Putamen (tissue), 1 donor: Measurements from ENCODE around the gene B3GNT5.
"Not testable (repeated sequence)": the region's sequence is repeated elsewhere in the genome, so short reads cannot be mapped to it uniquely, and the experiment has no call there.

Source experiments
- DNase-seq: peaks from one replicate; pipeline ENCODE4 v3.0.0-alpha.2; 2016; ENCODE audit warnings: low spot score

B3GNT5 gene

DNA sequence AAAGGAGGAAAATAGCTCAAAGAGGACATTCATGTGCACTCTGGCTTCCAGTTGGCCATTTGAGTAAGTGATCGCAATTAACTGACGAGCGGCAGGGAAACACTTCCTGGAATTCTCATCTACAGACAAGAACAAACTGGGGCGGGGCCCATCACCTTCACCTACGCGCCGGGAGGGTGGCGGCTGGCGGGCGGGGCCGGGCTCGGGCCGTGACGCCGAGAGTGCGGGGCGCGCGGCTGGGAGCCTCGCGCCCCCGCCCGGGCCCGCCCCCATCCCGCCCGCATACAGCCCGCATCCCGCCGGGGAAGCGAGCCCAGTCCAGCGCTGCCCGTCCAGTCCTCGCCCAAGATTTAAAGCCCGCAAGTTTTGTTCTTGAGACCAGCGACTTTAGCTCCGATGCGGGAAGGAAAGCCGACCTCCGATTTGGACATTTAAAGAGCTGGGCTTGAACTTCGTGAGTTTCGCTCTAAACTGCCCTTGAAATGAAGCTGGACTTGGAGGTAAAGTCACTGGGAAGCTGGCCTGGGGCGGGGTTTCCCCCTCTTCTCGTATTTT is at the start of gene B3GNT5:
B3GNT5 (plus strand) TSS at position 281 of the 555 bp plus-strand sequence. CDS start 16,546 bp downstream, outside the sequence.
- DNase-seq: no peak

GRCh38 chr3:183203670-183204069 is 49.4 kb upstream of the B3GNT5 start:
- DNase-seq: no peak

DNA sequence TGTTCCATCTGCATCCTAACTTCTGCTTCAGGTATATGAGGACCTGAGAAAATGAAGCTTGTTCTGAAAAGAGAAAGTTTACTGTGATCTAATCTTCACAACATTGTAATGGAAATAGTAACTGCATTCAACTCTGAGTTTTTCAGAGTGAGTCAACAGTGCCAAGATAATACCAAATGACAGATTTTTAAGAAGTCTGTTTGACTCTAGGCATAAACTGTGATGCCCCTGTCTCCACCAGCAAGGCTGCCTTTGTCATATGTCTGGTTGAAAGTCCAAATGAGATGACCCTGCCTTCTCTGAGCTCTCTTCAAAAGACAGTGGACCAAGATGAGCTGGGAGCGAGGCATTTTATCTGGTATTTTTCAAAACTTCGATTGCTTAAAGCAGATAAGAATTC is 44.8 kb upstream of the B3GNT5 start:
- no peak for DNase-seq

DNA sequence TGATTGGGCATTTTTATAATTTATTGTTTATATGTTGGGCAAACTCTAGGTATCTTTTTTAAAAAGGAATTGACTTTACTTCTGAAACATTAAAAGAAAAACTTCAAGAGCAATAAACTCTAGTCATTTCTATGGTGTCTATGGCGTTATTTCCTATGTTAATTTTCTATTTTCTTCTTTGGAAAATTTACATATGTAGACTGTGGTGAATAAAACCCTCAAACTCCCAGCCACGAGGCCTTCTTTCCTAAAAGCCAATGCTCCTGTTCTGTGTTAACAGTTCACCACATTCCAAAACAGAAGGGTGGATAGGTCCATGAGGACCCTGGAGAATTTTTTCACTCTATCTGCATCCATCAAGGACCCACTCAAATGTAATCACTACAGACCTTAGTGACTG is 44.3 kb upstream of the B3GNT5 start:
- no peak for DNase-seq

DNA sequence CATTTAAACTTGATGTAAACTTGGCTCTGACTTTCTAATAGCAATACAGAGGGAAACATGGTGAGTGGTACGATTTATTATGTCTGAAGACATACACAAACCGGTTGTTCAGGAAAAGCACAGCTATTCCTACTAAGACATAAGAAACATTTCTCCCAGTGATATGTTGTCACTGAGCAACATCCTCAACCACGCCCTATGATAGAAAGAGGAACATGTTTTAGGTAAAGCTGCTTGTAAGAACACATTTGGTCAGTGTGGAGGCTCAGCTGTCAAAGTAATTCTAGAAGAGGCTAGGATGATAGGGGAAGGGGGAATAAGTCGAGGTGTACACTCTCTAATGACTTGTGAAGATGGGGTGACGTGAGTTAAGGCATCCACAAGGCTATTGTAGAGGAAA is 42.7 kb upstream of the B3GNT5 start:
- no peak for DNase-seq

GRCh38 chr3:183210862-183211341 is 42.2 kb upstream of the B3GNT5 start:
- no peak for DNase-seq

DNA sequence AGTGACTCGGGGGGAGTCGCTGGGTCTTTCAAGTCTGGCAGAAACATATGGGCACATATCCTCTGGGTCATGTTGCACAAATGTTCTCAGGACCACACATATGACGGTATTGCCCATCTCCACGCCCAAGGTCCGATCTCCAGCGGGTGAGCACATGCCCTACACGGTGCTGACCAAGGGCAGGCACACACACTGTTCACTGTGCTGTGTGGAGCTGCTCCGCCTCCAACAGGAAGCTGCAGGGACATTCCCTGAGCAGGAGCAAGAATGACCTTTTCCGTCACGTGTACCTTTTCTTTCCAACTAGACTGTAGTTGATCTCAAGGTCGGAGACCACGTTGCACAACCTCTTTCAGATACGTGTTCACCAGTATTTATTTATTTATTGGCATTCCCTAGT is 41.7 kb upstream of the B3GNT5 start:
- no peak for DNase-seq

GRCh38 chr3:183212096-183212495 is 41.0 kb upstream of the B3GNT5 start:
- DNase-seq: no peak

- peak; percentile 41 for DNase-seq
These were observed 40.5 kb upstream of the B3GNT5 start for GRCh38 chr3:183212565-183212964.

DNA sequence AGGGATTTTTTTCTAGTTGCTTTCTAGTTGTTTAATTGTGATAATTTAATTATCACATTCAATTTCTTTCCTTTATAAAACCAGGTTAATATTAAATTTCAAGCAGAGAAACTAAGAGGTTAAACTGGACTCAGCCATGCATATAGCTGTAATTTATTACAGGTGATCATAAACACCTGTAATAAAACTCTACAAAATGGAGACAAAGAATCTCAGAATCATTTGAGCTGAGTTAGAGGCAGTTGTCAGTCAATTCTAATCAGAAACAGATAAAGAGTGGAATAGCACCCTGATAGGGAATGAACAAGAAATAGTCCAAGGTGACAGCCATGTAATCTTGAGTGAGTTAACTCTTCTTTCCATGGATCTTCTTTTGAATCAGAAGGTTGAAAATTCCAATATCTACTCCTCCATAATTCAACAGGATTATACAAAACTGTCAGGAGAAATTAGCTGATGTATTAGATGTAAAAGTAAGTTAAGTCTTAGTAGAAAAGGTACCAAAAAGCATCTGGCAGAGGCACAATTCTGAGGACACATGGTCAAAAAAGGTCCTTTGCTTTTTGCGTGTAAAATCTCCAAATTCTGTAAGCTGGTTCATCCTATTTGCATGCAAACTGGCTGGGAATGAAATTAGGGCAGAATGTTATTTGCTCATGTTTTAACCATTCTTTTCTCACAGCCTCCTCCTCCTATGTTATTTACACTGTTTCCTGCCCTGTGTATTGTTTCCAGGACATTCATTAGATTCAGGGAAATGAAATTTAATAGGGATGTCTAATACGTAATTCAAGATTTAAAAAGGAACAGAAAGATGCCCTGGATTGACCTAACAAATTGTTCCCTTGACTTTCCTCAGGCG is 39.4 kb upstream of the B3GNT5 start:
- no peak for DNase-seq

DNA sequence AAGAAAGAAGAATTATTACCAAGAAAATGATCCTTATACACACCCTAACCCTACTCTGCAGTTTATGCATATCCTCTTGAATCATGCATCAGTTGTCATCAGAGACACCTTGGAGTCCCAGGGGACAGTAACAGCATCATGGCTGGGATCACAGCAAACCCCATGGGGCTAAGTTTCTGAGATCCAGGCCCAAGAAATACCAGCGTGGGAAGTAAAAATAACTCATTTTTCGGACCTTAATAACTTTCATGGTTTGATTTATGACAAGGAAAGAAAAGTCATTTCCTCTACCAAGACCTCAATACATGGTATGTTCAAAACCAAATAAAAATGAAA is 38.8 kb upstream of the B3GNT5 start:
- no peak for DNase-seq

GRCh38 chr3:183215591-183216202 is 37.4 kb upstream of the B3GNT5 start:
- no peak for DNase-seq

DNA sequence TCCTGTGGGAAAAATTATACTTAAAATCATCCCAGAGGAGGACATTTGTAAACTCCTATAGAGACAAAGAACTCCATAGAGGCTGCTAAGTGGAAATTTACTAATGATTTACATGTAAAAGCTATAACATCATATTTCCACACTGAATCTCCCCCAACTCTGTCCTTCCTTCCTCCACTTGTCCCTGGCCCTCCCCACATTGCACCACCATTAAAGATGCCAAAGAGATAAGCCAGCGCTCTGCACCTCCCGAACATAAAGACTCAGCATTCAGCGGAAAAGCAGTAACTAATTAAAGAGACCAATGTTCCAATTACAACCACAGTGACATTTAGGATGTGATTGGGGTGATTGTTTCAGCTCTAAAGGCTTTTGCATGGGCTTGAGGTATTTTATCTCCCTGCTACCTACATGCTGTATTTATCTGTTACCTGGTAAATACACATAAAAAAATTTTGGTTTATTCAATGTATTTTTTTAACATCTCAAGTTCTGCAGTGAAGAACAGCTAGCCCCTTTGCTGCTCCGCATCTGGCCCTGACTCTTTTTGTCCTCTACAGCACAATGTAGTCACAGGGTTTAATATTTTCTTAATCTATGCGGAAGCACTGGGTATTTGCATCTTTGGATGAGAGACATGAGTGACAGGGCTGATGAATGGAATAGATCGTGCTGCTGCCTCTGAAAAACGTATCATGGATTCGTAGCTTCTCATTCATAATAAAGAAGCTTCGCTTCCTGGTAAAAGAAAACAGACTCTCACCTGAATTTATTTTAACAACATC is 35.3 kb upstream of the B3GNT5 start:
- no peak for DNase-seq

DNA sequence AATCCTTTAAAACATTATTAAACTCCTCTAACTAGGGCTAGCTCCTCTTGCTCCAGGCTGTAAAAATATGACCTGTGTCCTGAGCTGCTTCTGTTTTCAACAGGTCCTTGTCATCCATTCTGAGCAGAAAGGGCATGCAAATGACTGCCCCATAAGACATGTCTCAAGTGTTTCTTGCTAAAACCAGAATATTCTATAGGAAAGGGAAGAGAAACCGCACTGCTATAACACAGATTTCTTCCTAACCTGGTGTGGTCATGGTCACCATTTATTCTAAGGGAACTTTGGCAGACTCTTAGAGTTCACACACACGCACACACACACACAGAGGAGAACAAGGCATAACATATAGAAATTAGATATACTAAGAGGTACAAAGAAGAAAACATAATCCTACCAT is 34.2 kb upstream of the B3GNT5 start:
- no peak for DNase-seq

GRCh38 chr3:183220828-183221227 is 32.2 kb upstream of the B3GNT5 start:
- no peak for DNase-seq

GRCh38 chr3:183222631-183223235 is 30.3 kb upstream of the B3GNT5 start:
- DNase-seq: no peak

DNA sequence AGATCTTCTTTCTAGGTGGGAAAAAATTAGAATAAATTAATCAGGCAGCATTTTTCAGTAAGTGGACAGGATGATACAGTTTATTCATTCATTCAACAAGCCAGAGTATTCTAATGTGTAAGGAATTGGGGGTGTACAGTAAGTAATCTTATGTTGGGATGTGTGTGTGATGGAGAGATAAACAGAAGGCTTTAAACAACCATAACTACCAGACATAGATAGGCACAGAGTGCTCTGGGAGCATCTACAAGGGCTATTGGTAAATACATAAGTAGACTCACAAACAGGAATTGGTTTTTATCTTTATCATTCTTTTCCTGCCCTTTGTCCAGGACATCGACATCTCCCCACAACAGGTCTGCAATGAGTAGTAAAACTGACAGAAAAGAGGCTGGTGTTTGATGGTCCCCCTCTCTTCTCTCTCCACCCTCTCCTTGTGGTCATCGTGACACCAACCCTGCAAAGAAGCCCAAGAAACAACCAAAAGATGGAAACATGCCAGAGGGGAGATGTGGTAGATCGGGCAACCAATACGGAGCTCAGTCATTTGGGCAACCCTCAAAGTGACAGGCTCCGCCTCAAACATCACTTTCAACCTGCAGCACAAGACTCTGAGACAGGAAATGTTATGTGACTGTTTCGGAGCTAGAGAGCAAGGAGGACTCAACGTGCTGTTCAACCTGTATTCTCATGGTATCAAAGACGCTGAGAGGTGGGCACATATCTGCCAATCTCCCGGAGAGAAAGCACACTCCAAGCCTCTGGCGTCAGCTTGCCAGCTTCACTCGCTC is 28.7 kb upstream of the B3GNT5 start:
- DNase-seq: no peak

DNA sequence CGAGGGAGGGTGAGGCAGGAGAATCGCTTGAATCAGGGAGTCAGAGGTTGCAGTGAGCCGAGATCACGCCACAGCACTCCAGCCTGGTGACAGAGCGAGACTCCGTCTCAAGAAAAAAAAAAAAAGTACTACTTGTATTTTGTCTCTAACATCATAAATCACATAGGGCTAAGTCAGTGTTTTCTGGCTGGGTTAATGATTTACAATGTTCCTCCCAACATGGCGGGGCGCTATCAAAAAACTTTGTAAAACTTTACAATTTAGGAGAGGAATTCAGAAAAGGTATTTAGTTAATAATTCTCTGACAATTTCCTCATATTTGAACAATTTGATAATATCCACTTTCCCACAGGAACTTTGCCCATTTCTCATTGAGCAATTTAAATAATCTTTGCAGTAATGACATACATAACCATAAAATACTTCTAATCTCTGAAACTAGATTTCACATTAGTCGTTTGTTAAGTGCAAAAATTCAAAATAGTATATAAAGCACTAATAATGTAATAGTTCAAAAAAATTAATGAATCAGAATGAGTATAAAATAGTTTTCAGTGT is 26.6 kb upstream of the B3GNT5 start:
- DNase-seq: no peak

DNA sequence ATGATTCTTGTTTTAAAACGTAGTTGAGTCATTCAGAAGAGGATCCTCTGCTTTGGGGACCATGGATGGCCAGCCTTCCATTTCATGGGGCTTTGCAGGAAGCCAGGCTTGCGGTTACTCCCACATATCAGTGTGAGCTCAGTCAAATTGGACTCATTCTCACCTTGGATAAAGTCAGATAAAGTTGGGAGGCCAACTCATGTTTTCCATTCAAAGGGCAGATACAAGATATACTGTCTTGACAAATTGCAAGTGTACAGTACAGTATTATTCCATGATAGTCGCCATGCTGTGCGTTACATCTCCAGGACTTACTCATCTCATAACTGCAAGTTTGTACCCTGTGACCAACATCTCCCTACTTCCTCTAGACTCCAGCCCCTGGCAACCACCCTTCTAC is 25.5 kb upstream of the B3GNT5 start:
- DNase-seq: no peak

DNA sequence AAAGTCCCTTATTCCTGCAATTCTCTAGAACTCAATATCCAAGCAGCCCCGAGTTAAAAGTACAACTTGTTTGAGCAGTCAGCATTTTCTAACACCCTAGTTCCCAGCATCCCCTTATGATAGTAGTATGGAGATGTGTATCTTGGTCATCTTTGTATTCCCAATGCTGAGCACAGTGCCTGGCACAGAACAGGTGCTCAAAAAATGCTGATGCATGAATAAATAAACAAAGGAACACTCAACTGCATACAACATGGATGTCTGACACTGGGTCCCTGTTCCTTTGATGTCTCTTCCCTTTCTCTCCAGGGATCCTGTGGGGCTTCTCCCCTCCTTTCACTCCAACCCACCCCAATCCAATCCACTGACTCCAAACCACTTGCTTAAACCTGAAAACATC is 23.9 kb upstream of the B3GNT5 start:
- DNase-seq: no peak

DNA sequence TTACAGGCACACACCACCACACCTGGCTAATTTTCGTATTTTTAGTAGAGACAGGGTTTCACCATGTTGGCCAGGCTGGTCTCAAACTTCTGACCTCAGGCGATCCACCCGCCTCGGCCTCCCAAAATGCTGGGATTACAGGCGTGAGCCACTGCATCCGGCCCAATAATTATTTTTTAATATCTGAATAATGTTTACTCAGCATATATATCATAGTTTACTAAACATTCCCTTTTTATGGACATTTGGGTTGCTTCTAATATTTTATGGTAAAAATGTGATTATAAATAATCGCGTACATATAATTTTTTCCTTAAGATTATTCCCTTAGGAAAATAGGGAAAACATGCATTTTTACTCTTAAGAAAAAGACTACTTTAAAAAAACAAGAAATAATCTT is 22.8 kb upstream of the B3GNT5 start:
- DNase-seq: not testable (repeated sequence)
